Measurements from ENCODE around the gene TLX3. TPM values are rescaled to one million over a fixed set of nuclear protein-coding genes. Genes with fewer than 3 reads are reported as not detected.

TLX3 gene
- total RNA-seq (0.32 TPM), polyA plus RNA-seq (0.16 TPM)

GRCh38 chr5:171308453-171309275, at the start of gene TLX3:
TSS of gene TLX3 (plus strand) at chr5:171309248. CDS start at chr5:171309366, 118 bp downstream.
- peak; percentile 46 for DNase-seq (ENCODE audit: extremely low spot score)
- H3K4me1 ChIP-seq (ENCODE audit: insufficient read depth) = peaks cover 2% of the 10 kb centered on the region
- 3% methylated on average over 73 of the region's 73 CpGs for WGBS
- no peak within 1 kb of the TSS for H3K27ac ChIP-seq (ENCODE audit: low read depth)
- H3K4me3 ChIP-seq (ENCODE audit: low read depth, low read length) = no peak within 1 kb of the TSS
- no peaks in the 10 kb centered on the region for H3K36me3 ChIP-seq (ENCODE audit: insufficient read depth)

- Histone ChIP-seq H3K4me1 (ENCODE audit: insufficient read depth) (no peaks in the 10 kb centered on the region), H3K27ac (ENCODE audit: low read depth) (no peak overlapping the region), H3K36me3 (ENCODE audit: insufficient read depth) (no peaks in the 10 kb centered on the region), H3K4me3 (ENCODE audit: low read depth, low read length) (no peak overlapping the region)
- WGBS = 72% methylated on average over 1 of the region's 1 CpG
- no peak for DNase-seq (ENCODE audit: extremely low spot score)
Observed at GRCh38 chr5:171261361-171261760, 47.7 kb upstream of the TLX3 start.

DNA sequence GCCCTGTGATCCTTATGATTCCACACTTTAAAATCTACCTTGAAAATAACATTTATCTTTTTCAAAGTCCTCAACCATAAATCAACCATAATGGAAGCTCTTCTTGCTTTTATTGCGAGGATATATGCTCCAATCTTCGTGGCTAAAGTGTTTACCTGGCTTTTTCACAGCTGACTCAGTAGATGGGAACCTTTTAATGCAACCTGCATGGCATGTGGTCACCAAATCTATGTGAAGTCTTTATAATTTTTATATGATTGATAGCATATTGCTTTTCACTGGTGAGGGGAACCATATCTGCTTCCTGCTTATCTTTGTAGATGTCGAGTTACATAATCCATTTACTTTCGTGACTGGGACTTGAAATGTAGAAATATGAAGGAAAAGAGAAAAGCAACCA, 47.1 kb upstream of the TLX3 start:
- H3K27ac ChIP-seq (ENCODE audit: low read depth) = no peak overlapping the region
- WGBS = 83% methylated on average over 4 of the region's 4 CpGs
- DNase-seq (ENCODE audit: extremely low spot score) = no peak
- no peak overlapping the region for H3K4me3 ChIP-seq (ENCODE audit: low read depth, low read length)
- no peaks in the 10 kb centered on the region for H3K36me3 ChIP-seq (ENCODE audit: insufficient read depth)
- H3K4me1 ChIP-seq (ENCODE audit: insufficient read depth) = no peaks in the 10 kb centered on the region

GRCh38 chr5:171263181-171263580, 45.9 kb upstream of the TLX3 start:
- Histone ChIP-seq H3K4me1 (ENCODE audit: insufficient read depth) (no peaks in the 10 kb centered on the region), H3K27ac (ENCODE audit: low read depth) (no peak overlapping the region), H3K36me3 (ENCODE audit: insufficient read depth) (no peaks in the 10 kb centered on the region)

DNA sequence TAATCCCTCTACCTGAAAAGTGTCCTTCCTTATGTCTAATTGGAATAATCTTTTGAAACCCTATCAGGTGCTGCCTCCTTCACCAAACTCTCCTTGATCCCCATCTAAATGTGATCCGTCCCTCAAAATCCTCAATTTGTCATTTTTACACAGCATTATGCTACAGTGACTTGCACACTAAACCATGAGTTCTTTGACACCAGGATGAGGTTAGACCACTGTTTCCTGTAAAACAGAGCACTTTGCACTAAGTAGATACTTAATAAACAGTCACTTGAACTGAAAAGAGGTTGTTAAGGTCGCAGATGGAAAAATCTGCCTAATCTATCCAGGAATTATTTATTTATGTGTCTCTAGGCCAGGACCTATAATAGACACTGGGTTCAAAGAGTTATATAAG, 44.2 kb upstream of the TLX3 start:
- no peaks in the 10 kb centered on the region for H3K4me1 ChIP-seq (ENCODE audit: insufficient read depth)
- 91% methylated on average over 2 of the region's 2 CpGs for WGBS
- no peak for DNase-seq (ENCODE audit: extremely low spot score)
- H3K27ac ChIP-seq (ENCODE audit: low read depth) = no peak overlapping the region
- H3K4me3 ChIP-seq (ENCODE audit: low read depth, low read length) = no peak overlapping the region
- H3K36me3 ChIP-seq (ENCODE audit: insufficient read depth) = no peaks in the 10 kb centered on the region

More at GRCh38 chr5:171263181-171263580, 45.9 kb upstream of the TLX3 start:
- no peak for DNase-seq (ENCODE audit: extremely low spot score)
- no peak overlapping the region for H3K4me3 ChIP-seq (ENCODE audit: low read depth, low read length)

- Histone ChIP-seq H3K27ac (ENCODE audit: low read depth) (no peak overlapping the region), H3K4me3 (ENCODE audit: low read depth, low read length) (no peak overlapping the region), H3K4me1 (ENCODE audit: insufficient read depth) (no peaks in the 10 kb centered on the region), H3K36me3 (ENCODE audit: insufficient read depth) (no peaks in the 10 kb centered on the region)
- 67% methylated on average over 7 of the region's 7 CpGs for WGBS
- no peak for DNase-seq (ENCODE audit: extremely low spot score)
Observed at GRCh38 chr5:171268700-171269620, 40.1 kb upstream of the TLX3 start.

DNA sequence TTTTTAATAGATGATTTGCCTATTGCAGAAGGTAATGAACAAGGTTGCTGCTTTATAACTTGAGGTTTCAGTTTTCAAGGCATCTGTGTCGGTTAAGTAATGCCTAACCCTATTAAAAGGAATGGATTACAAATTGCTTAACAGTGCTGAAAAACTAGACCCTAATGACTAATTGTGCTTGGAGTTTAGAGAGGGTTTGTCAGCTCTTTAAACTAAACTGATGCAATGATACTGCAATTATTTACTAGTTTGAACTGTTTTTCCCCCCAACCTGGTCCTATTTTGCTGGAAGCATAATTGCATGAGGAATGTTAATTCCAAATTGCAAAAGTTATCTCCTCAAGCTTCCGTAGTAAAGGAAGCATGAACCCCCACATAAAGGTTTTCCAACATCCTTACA, 39.3 kb upstream of the TLX3 start:
- Histone ChIP-seq H3K4me1 (ENCODE audit: insufficient read depth) (no peaks in the 10 kb centered on the region), H3K27ac (ENCODE audit: low read depth) (no peak overlapping the region), H3K36me3 (ENCODE audit: insufficient read depth) (no peaks in the 10 kb centered on the region), H3K4me3 (ENCODE audit: low read depth, low read length) (no peak overlapping the region)
- no peak for DNase-seq (ENCODE audit: extremely low spot score)
- WGBS = 83% methylated on average over 2 of the region's 2 CpGs

DNA sequence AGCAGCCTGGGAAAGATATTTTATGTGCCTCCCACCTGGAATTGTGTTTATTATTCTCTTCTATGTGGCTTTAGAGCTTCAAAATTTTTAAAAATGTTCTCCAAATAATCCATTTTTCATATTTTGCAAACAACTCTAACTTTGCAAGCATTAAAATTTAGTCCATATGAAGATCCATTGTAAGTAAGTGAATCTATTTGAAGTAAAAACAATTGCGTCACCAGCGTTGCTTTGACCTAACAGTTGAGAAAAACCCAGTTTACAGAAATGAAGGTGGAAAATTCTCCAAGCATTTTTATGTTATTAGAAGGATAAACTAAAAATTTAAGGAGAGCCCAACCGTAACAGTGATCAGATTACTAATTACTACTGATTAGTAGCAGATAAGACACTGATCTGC, 38.9 kb upstream of the TLX3 start:
- WGBS = 94% methylated on average over 3 of the region's 3 CpGs
- no peaks in the 10 kb centered on the region for H3K4me1 ChIP-seq (ENCODE audit: insufficient read depth)
- no peak overlapping the region for H3K27ac ChIP-seq (ENCODE audit: low read depth)
- H3K4me3 ChIP-seq (ENCODE audit: low read depth, low read length) = no peak overlapping the region
- H3K36me3 ChIP-seq (ENCODE audit: insufficient read depth) = no peaks in the 10 kb centered on the region
- DNase-seq (ENCODE audit: extremely low spot score) = no peak

DNA sequence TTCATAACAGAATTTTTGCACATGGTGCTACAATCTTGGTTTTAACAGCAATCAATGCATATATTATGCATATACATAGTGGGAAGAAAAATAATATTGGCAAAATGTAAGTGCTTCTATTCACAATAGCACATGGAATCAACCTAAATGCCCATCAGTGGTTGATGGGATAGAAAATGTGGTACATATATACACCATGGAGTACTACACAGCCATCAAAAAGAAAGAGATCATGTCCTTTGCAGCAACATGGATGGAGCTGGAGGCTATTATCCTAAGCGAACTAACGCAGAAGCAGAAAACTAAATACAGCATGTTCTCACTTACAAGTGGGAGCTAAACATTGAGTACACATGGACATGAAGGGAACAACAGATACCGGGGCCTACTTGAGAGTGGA, 37.2 kb upstream of the TLX3 start:
- Histone ChIP-seq H3K27ac (ENCODE audit: low read depth) (no peak overlapping the region), H3K4me1 (ENCODE audit: insufficient read depth) (no peaks in the 10 kb centered on the region), H3K36me3 (ENCODE audit: insufficient read depth) (no peaks in the 10 kb centered on the region), H3K4me3 (ENCODE audit: low read depth, low read length) (no peak overlapping the region)
- WGBS = 98% methylated on average over 3 of the region's 3 CpGs
- DNase-seq (ENCODE audit: extremely low spot score) = no peak

GRCh38 chr5:171272996-171273970, 35.8 kb upstream of the TLX3 start:
- H3K4me1 ChIP-seq (ENCODE audit: insufficient read depth) = no peaks in the 10 kb centered on the region
- no peak for DNase-seq (ENCODE audit: extremely low spot score)
- 78% methylated on average over 2 of the region's 2 CpGs for WGBS
- H3K27ac ChIP-seq (ENCODE audit: low read depth) = no peak overlapping the region
- no peak overlapping the region for H3K4me3 ChIP-seq (ENCODE audit: low read depth, low read length)
- H3K36me3 ChIP-seq (ENCODE audit: insufficient read depth) = no peaks in the 10 kb centered on the region

- 67% methylated on average over 5 of the region's 5 CpGs for WGBS
- no peaks in the 10 kb centered on the region for H3K36me3 ChIP-seq (ENCODE audit: insufficient read depth)
- H3K4me3 ChIP-seq (ENCODE audit: low read depth, low read length) = no peak overlapping the region
- DNase-seq (ENCODE audit: extremely low spot score) = no peak
- H3K4me1 ChIP-seq (ENCODE audit: insufficient read depth) = no peaks in the 10 kb centered on the region
- no peak overlapping the region for H3K27ac ChIP-seq (ENCODE audit: low read depth)
Observed at GRCh38 chr5:171275841-171276544, 33.1 kb upstream of the TLX3 start.

- DNase-seq (ENCODE audit: extremely low spot score) = no peak
- Histone ChIP-seq H3K27ac (ENCODE audit: low read depth) (no peak overlapping the region), H3K4me3 (ENCODE audit: low read depth, low read length) (no peak overlapping the region), H3K36me3 (ENCODE audit: insufficient read depth) (no peaks in the 10 kb centered on the region), H3K4me1 (ENCODE audit: insufficient read depth) (no peaks in the 10 kb centered on the region)
- WGBS = 82% methylated on average over 7 of the region's 7 CpGs
Observed at GRCh38 chr5:171283753-171284152, 25.3 kb upstream of the TLX3 start.

All from urinary bladder (tissue), 4 donors.